Kidney (tissue), 14 donors: Measurements from ENCODE around the gene SYNE1. TPM values are rescaled to one million over a fixed set of nuclear protein-coding genes. Genes with fewer than 3 reads are reported as not detected.
A peak's percentile ranks its signal among the peaks of the same experiment; 100 is the strongest.

Source experiments
- DNase-seq, 5 donors: peaks; one replicate each; pipeline ENCODE4 v3.0.0-alpha.2; 2013 to 2020
- FAIRE-seq: peaks from 2 replicates; lab custom pipeline; 2012; peaks lifted over from hg19 to GRCh38; lab: Jason Lieb, UNC
- H3K27ac ChIP-seq, 2 donors: one replicate each; pipeline ENCODE4 v1.7.0; 2013; ENCODE audit warnings: low read depth in 2 of 2, low read length in 2 of 2, inconsistent platforms in 1 of 2
- H3K27me3 ChIP-seq: one replicate; pipeline ENCODE4 v1.7.1; 2013; ENCODE audit warnings: low read length, inconsistent platforms; ENCODE audit not compliant: control insufficient read depth, insufficient read depth
- H3K36me3 ChIP-seq, 3 donors: one replicate each; pipeline versions ENCODE4 v1.7.0 to v1.7.1; 2013; ENCODE audit warnings: low read length in 3 of 3, control low read depth in 1 of 3, inconsistent platforms in 1 of 3; ENCODE audit not compliant: insufficient read depth in 3 of 3, control insufficient read depth in 2 of 3
- H3K4me1 ChIP-seq, 3 donors: one replicate each; pipeline versions ENCODE4 v1.7.0 to v1.7.1; 2013; ENCODE audit warnings: low read length in 3 of 3, inconsistent platforms in 1 of 3, low read depth in 1 of 3; ENCODE audit not compliant: control insufficient read depth in 2 of 3, insufficient read depth in 2 of 3
- H3K4me3 ChIP-seq, 3 donors: one replicate each; pipeline versions ENCODE4 v1.7.0 to v1.8.1; 2013; ENCODE audit warnings: low read length in 3 of 3, control low read depth in 1 of 3, inconsistent platforms in 1 of 3
- H3K9ac ChIP-seq, 3 donors: one replicate each; pipeline versions ENCODE4 v1.7.0 to v1.7.1; 2013; ENCODE audit warnings: low read length in 3 of 3, control low read depth in 1 of 3, inconsistent platforms in 1 of 3
- H3K9me3 ChIP-seq, 3 donors: one replicate each; pipeline versions ENCODE4 v1.7.0 to v1.7.1; 2013; ENCODE audit warnings: low read length in 3 of 3, control low read depth in 1 of 3, inconsistent platforms in 1 of 3; ENCODE audit not compliant: control insufficient read depth in 2 of 3, insufficient read depth in 1 of 3
- CTCF ChIP-seq: IDR thresholded peaks from 3 replicates; pipeline ENCODE4 v1.5.1; 2012; ENCODE audit warnings: mild to moderate bottlenecking, moderate library complexity, borderline replicate concordance; ENCODE audit not compliant: insufficient read depth; ENCODE audit errors: extremely low read depth
- intact Hi-C: fragments of 100-400 bp; cut with DNase I; formaldehyde crosslinking; loops from one replicate; pipeline ENCODE4 v1.11.1; 2022
- polyA plus RNA-seq: library from polyadenylated mRNA; stranded (reverse); fragments of 350-450 nt; fragmentation: Illumina TruSeq; extraction: RNeasy Lipid Tissue Mini Kit (QIAGEN cat#74804); gene quantifications from one replicate; pipeline ENCODE4 v1.2.3, GENCODE V29; 2014; ENCODE audit warnings: low read depth, low replicate concordance; ENCODE audit not compliant: insufficient read depth
- total RNA-seq: library from RNA; stranded (reverse); fragmentation: NEBNext Ultra II Directional; extraction: Animal tissue kit (Norgen Biotek cat#: 25700); gene quantifications from one replicate; pipeline ENCODE4 v1.2.1, GENCODE V29; 2021
- donor health status: control.
- donor health status: control.
- donor health status: control.
- donor health status: control.
- donor health status: control.
- donor health status: DM: yes; HTN: yes; CAD: no.
- donor health status: Normal renal cell carcinoma (clear cell type).

Gene SYNE1
- total and polyA plus RNA-seq, 2 donors from 2014 or later, result 47.8 to 216 TPM

- FAIRE-seq (no peak), DNase-seq (peak in 3 of 5 donors; percentile 18 to 84 (median 77))
- Histone ChIP-seq H3K9me3 (no peaks in the 10 kb centered on the region), H3K27me3 (no peaks in the 10 kb centered on the region), H3K4me1 (peaks cover 0 to 2% (median 0%) of the 10 kb centered on the region in 3 donors), H3K9ac (peak overlapping the region; percentile 67 to 92 (median 89)), H3K4me3 (peak overlapping the region; percentile 80 to 83 (median 80)), H3K27ac (peak overlapping the region; percentile 96), H3K36me3 (peaks cover 0 to 14% (median 0%) of the 10 kb centered on the region in 3 donors)
- intact Hi-C loops, result no loop called here
- TF ChIP-seq CTCF, result no peak
Observed at GRCh38 chr6:152380351-152380767, 256.8 kb downstream of the SYNE1 start.

GRCh38 chr6:152379423-152379822 lies 257.7 kb downstream of the SYNE1 start:
- intact Hi-C loops, result no loop called here
- Histone ChIP-seq H3K9ac (peak overlapping the region in 2 of 3 donors; percentile 89 to 92), H3K27me3 (no peaks in the 10 kb centered on the region), H3K4me3 (peak overlapping the region; percentile 80 to 83 (median 80)), H3K36me3 (peaks cover 0 to 16% (median 0%) of the 10 kb centered on the region in 3 donors), H3K9me3 (no peaks in the 10 kb centered on the region), H3K4me1 (peaks cover 0 to 2% (median 0%) of the 10 kb centered on the region in 3 donors), H3K27ac (peak overlapping the region; percentile 96)
- no peak for FAIRE-seq
- TF ChIP-seq CTCF, result no peak
- no peak for DNase-seq

GRCh38 chr6:152378169-152378568 lies 259.0 kb downstream of the SYNE1 start:
- TF ChIP-seq CTCF, result no peak
- Histone ChIP-seq H3K27me3 (no peaks in the 10 kb centered on the region), H3K36me3 (peaks cover 0 to 16% (median 0%) of the 10 kb centered on the region in 3 donors), H3K27ac (peak overlapping the region in 1 of 2 donors; percentile 67), H3K4me3 (peak overlapping the region in 2 of 3 donors; percentile 45 to 80), H3K4me1 (peaks cover 0 to 2% (median 0%) of the 10 kb centered on the region in 3 donors), H3K9ac (no peak overlapping the region), H3K9me3 (no peaks in the 10 kb centered on the region)
- FAIRE-seq (no peak), DNase-seq (no peak)
- intact Hi-C loops, result no loop called here
